Karpas-422 (cell line): ENCODE data around the gene TNFAIP8. TPM values are rescaled to one million over a fixed set of nuclear protein-coding genes. Genes with fewer than 3 reads are reported as not detected.

Experiments
- DNase-seq: peaks from one replicate; pipeline ENCODE4 v3.0.0-alpha.2; 2015
- H2AFZ ChIP-seq: fragments of 200-600 bp; sonication (generic); 2 replicates; pipeline ENCODE4 v1.6.1; 2014; ENCODE audit warnings: antibody characterized with exemption, low read length, mixed read lengths
- H3K27ac ChIP-seq: fragments of 200-600 bp; sonication (generic); 2 replicates; pipeline ENCODE4 v1.5.1; 2014; ENCODE audit warnings: mild to moderate bottlenecking, low read length, moderate library complexity
- H3K27me3 ChIP-seq: fragments of 200-600 bp; sonication (generic); 2 replicates; pipeline ENCODE4 v1.6.1; 2014; ENCODE audit warnings: low read length, mixed read lengths
- H3K36me3 ChIP-seq: fragments of 200-600 bp; sonication (generic); 2 replicates; pipeline ENCODE4 v1.6.1; 2014; ENCODE audit warnings: low read length, mixed read lengths; ENCODE audit not compliant: insufficient read depth
- H3K4me1 ChIP-seq: fragments of 200-600 bp; sonication (generic); 2 replicates; pipeline ENCODE4 v1.6.1; 2014; ENCODE audit warnings: mild to moderate bottlenecking, low read length, mixed read lengths
- H3K4me2 ChIP-seq: fragments of 200-600 bp; sonication (generic); 2 replicates; pipeline ENCODE4 v1.6.1; 2014; ENCODE audit warnings: low read length, low read depth, mild to moderate bottlenecking; ENCODE audit not compliant: poor library complexity, severe bottlenecking
- H3K4me3 ChIP-seq: fragments of 200-600 bp; sonication (generic); 2 replicates; pipeline ENCODE4 v1.5.1; 2014; ENCODE audit warnings: mild to moderate bottlenecking, antibody characterized with exemption, low read length, mixed read lengths
- H3K79me2 ChIP-seq: fragments of 200-600 bp; sonication (generic); 2 replicates; pipeline ENCODE4 v1.6.1; 2014; ENCODE audit warnings: mild to moderate bottlenecking, low read length, mixed read lengths
- H3K9ac ChIP-seq: fragments of 200-600 bp; sonication (generic); 2 replicates; pipeline ENCODE4 v1.6.0; 2014; ENCODE audit warnings: low read length
- H3K9me2 ChIP-seq: fragments of 200-600 bp; sonication (generic), shearing (Covaris generic); replicated peaks from 2 replicates; pipeline ENCODE4 v1.6.0; 2014; ENCODE audit warnings: mild to moderate bottlenecking, low read length, moderate library complexity; ENCODE audit not compliant: insufficient read depth
- H3K9me3 ChIP-seq: fragments of 300-700, 200-600 bp; sonication (generic); 2 replicates; pipeline ENCODE4 v1.6.1; 2014; ENCODE audit warnings: low read length, mixed read lengths
- H4K20me1 ChIP-seq: fragments of 200-600 bp; sonication (generic); 2 replicates; pipeline ENCODE4 v1.6.1; 2014; ENCODE audit warnings: mild to moderate bottlenecking, antibody characterized with exemption, low read length, low read depth; ENCODE audit not compliant: insufficient read depth
- total RNA-seq: library from RNA; depleted of rRNA; stranded (reverse); fragments of >200 nt; shearing (Covaris generic); gene quantifications from 2 replicates; pipeline ENCODE4 v1.2.3, GENCODE V29; 2014; ENCODE audit warnings: low replicate concordance

Gene TNFAIP8
- total RNA-seq, 1 experiment from 2014 or later = 58.7 TPM

- Histone ChIP-seq H3K4me2 (no peak overlapping the region), H3K9ac (no peak overlapping the region)
Measured at GRCh38 chr5:119344231-119344630, 11.6 kb upstream of the TNFAIP8 start.

GRCh38 chr5:119345861-119346260 is 10.0 kb upstream of the TNFAIP8 start:
- Histone ChIP-seq H3K9me2 (no peaks in the 10 kb centered on the region), H3K79me2 (peaks cover 17% of the 10 kb centered on the region; the same call in 1 of the 2 replicates), H3K36me3 (peaks cover 12% of the 10 kb centered on the region; the same call in 1 of the 2 replicates), H3K9me3 (no peaks in the 10 kb centered on the region; the same call in 1 of the 2 replicates), H3K9ac (peak overlapping the region; percentile 52), H2AFZ (peak overlapping the region; percentile 10; the same call in 1 of the 2 replicates), H4K20me1 (no peaks in the 10 kb centered on the region), H3K4me2 (peak overlapping the region; percentile 65), H3K27ac (peak overlapping the region; percentile 68), H3K4me3 (peak overlapping the region; percentile 29), H3K27me3 (no peaks in the 10 kb centered on the region), H3K4me1 (peaks cover 90% of the 10 kb centered on the region)
- DNase-seq = peak; percentile 59

More at GRCh38 chr5:119344231-119344630, 11.6 kb upstream of the TNFAIP8 start:
- Histone ChIP-seq H4K20me1 (0 out of 2 replicates have a peak, but pooled peaks cover 2% of the 10 kb centered on the region), H3K27me3 (no peaks in the 10 kb centered on the region), H2AFZ (no peak overlapping the region), H3K4me3 (no peak overlapping the region), H3K9me2 (no peaks in the 10 kb centered on the region), H3K9me3 (no peaks in the 10 kb centered on the region; the same call in 1 of the 2 replicates), H3K36me3 (peaks cover 12% of the 10 kb centered on the region; the same call in 1 of the 2 replicates), H3K27ac (no peak overlapping the region), H3K79me2 (0 out of 2 replicates have a peak, but pooled peaks cover 12% of the 10 kb centered on the region), H3K4me1 (peaks cover 92% of the 10 kb centered on the region)
- no peak for DNase-seq

- Histone ChIP-seq H3K9me2 (no peaks in the 10 kb centered on the region), H3K9me3 (no peaks in the 10 kb centered on the region; the same call in 1 of the 2 replicates), H3K9ac (peak overlapping the region; percentile 52; the same call in 1 of the 2 replicates), H3K4me1 (peaks cover 85% of the 10 kb centered on the region), H3K27me3 (no peaks in the 10 kb centered on the region), H4K20me1 (no peaks in the 10 kb centered on the region), H3K79me2 (peaks cover 17% of the 10 kb centered on the region; the same call in 1 of the 2 replicates), H3K4me3 (peak overlapping the region; percentile 29), H3K27ac (peak overlapping the region; percentile 68), H3K36me3 (peaks cover 12% of the 10 kb centered on the region; the same call in 1 of the 2 replicates), H3K4me2 (peak overlapping the region; percentile 65), H2AFZ (peak overlapping the region; percentile 10; the same call in 1 of the 2 replicates)
- DNase-seq = peak; percentile 54
Measured at GRCh38 chr5:119346394-119346793, 9.4 kb upstream of the TNFAIP8 start.

- DNase-seq = peak; percentile 54
- no peaks in the 10 kb centered on the region for H4K20me1 ChIP-seq
- H3K9me3 ChIP-seq = no peaks in the 10 kb centered on the region; the same call in 1 of the 2 replicates
- H3K27ac ChIP-seq = peak overlapping the region; percentile 68
- H3K4me1 ChIP-seq = peaks cover 81% of the 10 kb centered on the region
- H3K4me3 ChIP-seq = peak overlapping the region; percentile 29; the same call in 1 of the 2 replicates
- peak overlapping the region; percentile 9; the same call in 1 of the 2 replicates for H3K9ac ChIP-seq
- H3K79me2 ChIP-seq = peaks cover 17% of the 10 kb centered on the region; the same call in 1 of the 2 replicates
- peaks cover 12% of the 10 kb centered on the region; the same call in 1 of the 2 replicates for H3K36me3 ChIP-seq
- H3K9me2 ChIP-seq = no peaks in the 10 kb centered on the region
- no peak overlapping the region for H2AFZ ChIP-seq
- H3K4me2 ChIP-seq = peak overlapping the region; percentile 65
- H3K27me3 ChIP-seq = no peaks in the 10 kb centered on the region
Measured at GRCh38 chr5:119347574-119347973, 8.2 kb upstream of the TNFAIP8 start.

- Histone ChIP-seq H3K9me3 (no peaks in the 10 kb centered on the region; the same call in 1 of the 2 replicates), H3K36me3 (peaks cover 9% of the 10 kb centered on the region; the same call in 1 of the 2 replicates), H3K9me2 (no peaks in the 10 kb centered on the region), H3K4me2 (peak overlapping the region; percentile 65), H3K79me2 (peaks cover 14% of the 10 kb centered on the region; the same call in 1 of the 2 replicates), H3K27me3 (no peaks in the 10 kb centered on the region), H3K9ac (peak overlapping the region; percentile 9; the same call in 1 of the 2 replicates), H3K27ac (peak overlapping the region; percentile 68), H3K4me1 (peaks cover 81% of the 10 kb centered on the region), H3K4me3 (peak overlapping the region; percentile 29; the same call in 1 of the 2 replicates), H4K20me1 (no peaks in the 10 kb centered on the region), H2AFZ (no peak overlapping the region)
- no peak for DNase-seq
Measured at GRCh38 chr5:119347991-119348390, 7.8 kb upstream of the TNFAIP8 start.

- Histone ChIP-seq H3K9me3 (no peaks in the 10 kb centered on the region), H3K4me1 (peaks cover 86% of the 10 kb centered on the region), H3K79me2 (peaks cover 9% of the 10 kb centered on the region), H3K9me2 (no peaks in the 10 kb centered on the region), H3K27me3 (no peaks in the 10 kb centered on the region), H4K20me1 (peaks cover 5% of the 10 kb centered on the region; the same call in 1 of the 2 replicates), H3K27ac (peak overlapping the region; percentile 95), H3K4me3 (peak overlapping the region; percentile 80), H3K9ac (peak overlapping the region; percentile 46), H3K36me3 (no peaks in the 10 kb centered on the region), H3K4me2 (peak overlapping the region; percentile 94), H2AFZ (0 out of 2 replicates have a peak overlapping the region, but pooled peaks have one; percentile 39)
- DNase-seq = no peak
Measured at GRCh38 chr5:119353213-119353612, 2.6 kb upstream of the TNFAIP8 start.

- peaks cover 9% of the 10 kb centered on the region for H4K20me1 ChIP-seq
- no peaks in the 10 kb centered on the region for H3K27me3 ChIP-seq
- H3K27ac ChIP-seq = peak overlapping the region; percentile 95
- H3K9me3 ChIP-seq = no peaks in the 10 kb centered on the region
- H2AFZ ChIP-seq = 0 out of 2 replicates have a peak overlapping the region, but pooled peaks have one; percentile 39
- H3K4me1 ChIP-seq = peaks cover 86% of the 10 kb centered on the region
- peak overlapping the region; percentile 46 for H3K9ac ChIP-seq
- no peaks in the 10 kb centered on the region for H3K36me3 ChIP-seq
- H3K4me2 ChIP-seq = peak overlapping the region; percentile 94
- peaks cover 14% of the 10 kb centered on the region for H3K79me2 ChIP-seq
- peak overlapping the region; percentile 80 for H3K4me3 ChIP-seq
- peak; percentile 69 for DNase-seq
- H3K9me2 ChIP-seq = no peaks in the 10 kb centered on the region
Measured at GRCh38 chr5:119353686-119354366, 2.0 kb upstream of the TNFAIP8 start.
